ENCODE data around the gene FMNL2.

FMNL2 gene

DNA sequence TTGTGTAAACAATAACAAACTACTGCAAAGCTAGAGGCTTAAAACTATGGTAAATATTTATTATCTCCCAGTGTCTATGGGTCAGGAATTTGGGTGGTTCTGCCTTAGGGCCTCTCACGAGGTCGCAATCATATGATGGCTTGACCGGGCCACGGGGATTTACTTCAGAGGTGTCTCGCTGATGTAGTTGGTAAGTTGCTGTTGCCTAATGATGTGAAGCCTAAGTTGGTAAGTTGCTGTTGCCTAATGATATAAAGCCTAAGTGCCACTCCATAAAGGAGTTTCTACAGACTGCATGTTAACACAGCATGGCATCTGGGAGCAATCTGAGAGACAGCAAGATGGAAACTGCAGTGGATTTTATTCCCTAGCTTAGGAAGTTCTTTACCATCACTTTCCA is 35.8 kb downstream of the FMNL2 start:
- TF ChIP-seq, protein P1, sequence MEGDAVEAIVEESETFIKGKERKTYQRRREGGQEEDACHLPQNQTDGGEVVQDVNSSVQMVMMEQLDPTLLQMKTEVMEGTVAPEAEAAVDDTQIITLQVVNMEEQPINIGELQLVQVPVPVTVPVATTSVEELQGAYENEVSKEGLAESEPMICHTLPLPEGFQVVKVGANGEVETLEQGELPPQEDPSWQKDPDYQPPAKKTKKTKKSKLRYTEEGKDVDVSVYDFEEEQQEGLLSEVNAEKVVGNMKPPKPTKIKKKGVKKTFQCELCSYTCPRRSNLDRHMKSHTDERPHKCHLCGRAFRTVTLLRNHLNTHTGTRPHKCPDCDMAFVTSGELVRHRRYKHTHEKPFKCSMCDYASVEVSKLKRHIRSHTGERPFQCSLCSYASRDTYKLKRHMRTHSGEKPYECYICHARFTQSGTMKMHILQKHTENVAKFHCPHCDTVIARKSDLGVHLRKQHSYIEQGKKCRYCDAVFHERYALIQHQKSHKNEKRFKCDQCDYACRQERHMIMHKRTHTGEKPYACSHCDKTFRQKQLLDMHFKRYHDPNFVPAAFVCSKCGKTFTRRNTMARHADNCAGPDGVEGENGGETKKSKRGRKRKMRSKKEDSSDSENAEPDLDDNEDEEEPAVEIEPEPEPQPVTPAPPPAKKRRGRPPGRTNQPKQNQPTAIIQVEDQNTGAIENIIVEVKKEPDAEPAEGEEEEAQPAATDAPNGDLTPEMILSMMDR (IDR thresholded peaks at IDR 0.05; ENCODE audit: low read depth, low read length, missing control alignments), result no peak
- H3K36me3 ChIP-seq (replicated peaks), result no peaks in the 10 kb centered on the region
- DNase-seq, result no peak
- H3K27me3 ChIP-seq (replicated peaks), result no peaks in the 10 kb centered on the region
- no peak overlapping the region for H3K4me3 ChIP-seq (ENCODE audit: low read depth, low read length)
- in situ Hi-C loops (cut with HindIII; ENCODE audit: low pct_ligation_motif_present, low sequenced_read_pairs), result no loop called here
- no peak overlapping the region for H3K27ac ChIP-seq

DNA sequence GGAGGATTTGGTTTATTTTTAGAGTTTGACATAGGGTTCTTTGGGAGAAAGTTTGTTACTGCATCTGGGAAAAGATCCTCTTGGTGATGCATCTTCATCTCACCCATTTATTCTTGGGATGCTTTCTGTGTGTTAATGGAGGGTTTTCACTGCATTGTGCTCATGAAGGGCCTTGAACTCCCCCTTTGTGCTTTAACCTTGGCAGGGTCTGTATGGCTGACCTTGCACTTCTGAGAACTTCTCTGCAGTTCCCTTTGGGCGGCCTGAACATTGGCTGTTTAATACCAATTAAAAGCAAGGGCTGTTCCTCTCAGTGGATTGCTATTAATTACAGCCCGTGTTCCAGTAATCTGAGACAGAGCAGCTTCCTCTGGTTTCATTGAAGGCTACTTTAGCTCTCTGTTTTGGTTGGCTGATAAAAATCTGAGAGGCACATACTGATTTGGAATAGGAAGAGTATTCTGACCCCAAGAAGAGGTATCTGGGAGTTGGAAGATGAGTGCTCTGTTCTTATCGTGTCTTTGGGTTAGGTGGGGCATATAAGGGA is 37.5 kb downstream of the FMNL2 start:
- in situ Hi-C loops (cut with HindIII; ENCODE audit: low pct_ligation_motif_present, low sequenced_read_pairs), result no loop called here
- Histone ChIP-seq H3K4me3 (ENCODE audit: low read depth, low read length) (no peak overlapping the region), H3K36me3 (replicated peaks) (no peaks in the 10 kb centered on the region), H3K27ac (no peak overlapping the region), H3K27me3 (replicated peaks) (no peaks in the 10 kb centered on the region)
- TF ChIP-seq, protein P1 (IDR thresholded peaks at IDR 0.05; ENCODE audit: low read depth, low read length, missing control alignments), result no peak
- DNase-seq, result no peak

DNA sequence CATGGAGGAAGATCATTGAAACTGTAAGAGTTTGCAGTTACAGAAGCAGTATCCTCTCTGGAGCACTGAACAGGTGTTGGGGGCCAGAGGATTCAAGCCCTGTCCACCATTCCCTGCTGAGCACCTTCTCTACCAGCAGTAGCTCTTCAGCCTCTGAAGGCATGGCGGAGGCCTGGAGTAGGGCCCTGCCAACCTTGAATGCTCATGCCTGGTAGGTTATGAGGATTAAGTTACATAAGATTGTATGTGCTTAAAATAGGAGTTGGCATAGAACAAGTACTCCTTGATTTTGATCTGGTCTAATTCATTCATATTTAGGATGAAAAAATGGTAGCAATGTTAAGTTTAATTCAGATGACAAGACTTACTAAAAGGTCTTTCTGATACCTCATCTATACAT is 40.2 kb downstream of the FMNL2 start:
- Histone ChIP-seq H3K27ac (no peak overlapping the region), H3K27me3 (replicated peaks) (no peaks in the 10 kb centered on the region), H3K36me3 (replicated peaks) (no peaks in the 10 kb centered on the region), H3K4me3 (ENCODE audit: low read depth, low read length) (no peak overlapping the region)
- in situ Hi-C loops (cut with HindIII; ENCODE audit: low pct_ligation_motif_present, low sequenced_read_pairs), result no loop called here
- TF ChIP-seq, protein P1 (IDR thresholded peaks at IDR 0.05; ENCODE audit: low read depth, low read length, missing control alignments), result no peak
- no peak for DNase-seq

DNA sequence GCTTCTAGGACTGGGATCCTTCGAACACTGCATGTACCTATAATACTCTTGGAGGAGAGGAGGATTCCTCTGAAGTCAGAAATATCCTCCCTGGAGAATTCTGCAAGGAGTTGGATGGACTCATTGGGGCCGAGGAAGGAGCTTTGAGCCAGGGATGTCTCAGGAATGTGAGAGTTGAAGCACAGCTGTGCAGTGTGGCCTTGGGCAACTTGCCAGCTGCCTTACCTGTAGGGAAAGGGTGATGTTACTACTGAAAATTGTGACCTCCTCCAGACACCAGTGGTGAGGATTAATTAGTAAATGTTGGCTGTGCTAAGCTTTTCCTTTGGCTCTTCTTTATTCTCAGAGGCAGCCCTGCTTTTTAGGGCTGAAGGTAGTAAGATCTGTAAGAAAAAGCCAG is 41.4 kb downstream of the FMNL2 start:
- Histone ChIP-seq H3K27ac (no peak overlapping the region), H3K4me3 (ENCODE audit: low read depth, low read length) (no peak overlapping the region), H3K36me3 (replicated peaks) (no peaks in the 10 kb centered on the region), H3K27me3 (replicated peaks) (no peaks in the 10 kb centered on the region)
- no peak for DNase-seq
- TF ChIP-seq, protein P1 (IDR thresholded peaks at IDR 0.05; ENCODE audit: low read depth, low read length, missing control alignments), result no peak
- in situ Hi-C loops (cut with HindIII; ENCODE audit: low pct_ligation_motif_present, low sequenced_read_pairs), result no loop called here

DNA sequence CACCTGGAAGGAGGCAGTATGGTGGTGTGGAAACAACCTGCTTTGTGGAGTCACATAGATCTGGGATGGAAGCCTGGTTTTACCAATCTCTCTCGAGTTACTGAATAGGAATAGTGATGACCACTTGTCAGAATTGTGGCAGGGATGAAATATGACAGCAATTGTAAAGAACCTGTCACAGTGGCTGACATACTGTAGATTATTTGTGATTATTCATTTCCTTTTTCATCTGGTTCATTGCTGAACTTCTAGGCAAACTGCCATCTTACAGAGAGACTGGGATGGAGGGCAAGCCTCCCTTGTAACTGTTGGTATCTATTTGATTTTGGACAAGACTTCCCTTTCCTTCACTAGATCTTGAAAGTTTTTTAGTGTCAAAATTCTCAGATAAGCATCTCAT is 42.0 kb downstream of the FMNL2 start:
- in situ Hi-C loops (cut with HindIII; ENCODE audit: low pct_ligation_motif_present, low sequenced_read_pairs), result no loop called here
- TF ChIP-seq, protein P1 (IDR thresholded peaks at IDR 0.05; ENCODE audit: low read depth, low read length, missing control alignments), result no peak
- Histone ChIP-seq H3K27ac (no peak overlapping the region), H3K36me3 (replicated peaks) (no peaks in the 10 kb centered on the region), H3K27me3 (replicated peaks) (no peaks in the 10 kb centered on the region), H3K4me3 (ENCODE audit: low read depth, low read length) (no peak overlapping the region)
- no peak for DNase-seq

DNA sequence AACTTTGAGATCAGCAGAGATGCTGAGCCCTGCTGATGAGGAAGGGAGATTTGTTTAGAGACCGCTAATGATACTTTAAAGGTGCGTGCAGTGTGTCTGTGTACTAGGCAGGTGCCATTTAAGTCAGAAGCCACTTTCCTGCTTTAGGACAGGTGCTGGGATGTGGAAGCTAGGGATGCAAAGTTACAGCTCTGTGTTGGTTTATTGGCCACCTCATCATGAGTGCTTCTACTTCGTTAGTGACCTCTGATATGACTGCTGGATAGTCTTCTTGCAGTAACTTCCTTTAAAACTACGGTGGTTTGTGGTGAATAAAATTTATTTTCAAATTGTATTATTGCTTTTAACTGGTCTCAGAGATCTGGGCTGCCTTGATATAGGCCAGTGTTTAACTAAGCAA is 44.1 kb downstream of the FMNL2 start:
- no peak overlapping the region for H3K4me3 ChIP-seq (ENCODE audit: low read depth, low read length)
- TF ChIP-seq, protein P1 (IDR thresholded peaks at IDR 0.05; ENCODE audit: low read depth, low read length, missing control alignments), result no peak
- in situ Hi-C loops (cut with HindIII; ENCODE audit: low pct_ligation_motif_present, low sequenced_read_pairs), result no loop called here
- no peaks in the 10 kb centered on the region for H3K27me3 ChIP-seq (replicated peaks)
- no peak overlapping the region for H3K27ac ChIP-seq
- H3K36me3 ChIP-seq (replicated peaks), result no peaks in the 10 kb centered on the region
- no peak for DNase-seq

Data from brain microvascular endothelial cell (primary cell).